HepG2 (cell line): Measurements from ENCODE around the gene KDELR3. TPM values are rescaled to one million over a fixed set of nuclear protein-coding genes. Genes with fewer than 3 reads are reported as not detected.

ENCODE experiments used
- ATF7 ChIP-seq, 2 experiments: fragments of 450-650 bp in 1 of 2; sonication (generic) in 1 of 2; formaldehyde crosslinking in 1 of 2; IDR thresholded peaks; 2 replicates each; pipeline versions ENCODE4 v1.4.0 to v1.6.1; 2016 to 2020; ENCODE audit warnings: antibody characterized with exemption in 1 of 2, mild to moderate bottlenecking in 1 of 2, missing genetic modification reagents in 1 of 2
- MTF1 ChIP-seq: sonication (generic); formaldehyde crosslinking; IDR thresholded peaks from 2 replicates; pipeline ENCODE4 v1.5.0; 2020; ENCODE audit warnings: missing genetic modification reagents
- SSRP1 ChIP-seq: IDR thresholded peaks from 2 replicates; pipeline ENCODE4 v1.6.1; 2016; ENCODE audit warnings: control low read depth
- TOE1 ChIP-seq: sonication (generic); formaldehyde crosslinking; IDR thresholded peaks from 2 replicates; pipeline ENCODE4 v1.4.0; 2020; ENCODE audit warnings: mild to moderate bottlenecking, missing genetic modification reagents
- ZFY ChIP-seq: sonication (generic); formaldehyde crosslinking; IDR thresholded peaks from 2 replicates; pipeline ENCODE4 v1.4.0; 2020; ENCODE audit warnings: missing genetic modification reagents
- ZNF180 ChIP-seq: sonication (generic); formaldehyde crosslinking; IDR thresholded peaks from 2 replicates; pipeline ENCODE4 v1.4.0; 2020; ENCODE audit warnings: low read depth, missing genetic modification reagents, borderline replicate concordance
- ZNF20 ChIP-seq: sonication (generic); formaldehyde crosslinking; IDR thresholded peaks from 2 replicates; pipeline ENCODE4 v1.4.0; 2020; ENCODE audit warnings: mild to moderate bottlenecking, moderate library complexity, missing genetic modification reagents
- ZNF207 ChIP-seq: fragments of 450-650 bp; IDR thresholded peaks from 2 replicates; pipeline ENCODE4 v1.6.1; 2016; ENCODE audit warnings: antibody characterized with exemption, borderline replicate concordance
- ZNF30 ChIP-seq: sonication (generic); formaldehyde crosslinking; IDR thresholded peaks from 2 replicates; pipeline ENCODE4 v1.5.0; 2020; ENCODE audit warnings: mild to moderate bottlenecking, missing genetic modification reagents
- ZNF383 ChIP-seq: sonication (generic); formaldehyde crosslinking; IDR thresholded peaks from 2 replicates; pipeline ENCODE4 v1.4.0; 2020; ENCODE audit warnings: missing genetic modification reagents, mild to moderate bottlenecking, borderline replicate concordance
- ZNF761 ChIP-seq: sonication (generic); formaldehyde crosslinking; conservative IDR thresholded peaks from 2 replicates; pipeline ENCODE4 v1.4.0; 2020; ENCODE audit warnings: mild to moderate bottlenecking, missing genetic modification reagents
- polyA plus RNA-seq, 8 experiments: library from polyadenylated mRNA; depleted of rRNA in 3 of 8; stranded (reverse) in 7 of 8; unstranded in 1 of 8; fragments of >200 nt; fragmentation: Illumina TruSeq in 4 of 8; extraction: Trizol in 4 of 8; gene quantifications; 2 replicates each; pipeline versions ENCODE4 v1.2.1 to v1.2.3, GENCODE V29; 2011 to 2016; ENCODE audit warnings: low read depth in 4 of 8, missing spikeins in 1 of 8, mixed read lengths in 1 of 8; ENCODE audit not compliant: insufficient read depth in 1 of 8
- total RNA-seq, 5 experiments: library from RNA; depleted of rRNA; stranded (reverse); fragments of >200 nt; fragmentation: Illumina TruSeq; extraction: Trizol; gene quantifications; 2 replicates each; pipeline ENCODE4 v1.2.3, GENCODE V29; 2016; ENCODE audit warnings: low read depth in 1 of 5
- TF ChIP-seq, protein P1 (sequence below): sonication (generic); formaldehyde crosslinking; IDR thresholded peaks from 2 replicates; pipeline ENCODE4 v1.9.0; 2021; ENCODE audit warnings: missing genetic modification reagents, borderline replicate concordance
- TF ChIP-seq, protein P2 (sequence below): sonication (generic); formaldehyde crosslinking; IDR thresholded peaks from 2 replicates; pipeline ENCODE4 v1.4.0; 2020; ENCODE audit warnings: low read depth, missing genetic modification reagents
- TF ChIP-seq, protein P3 (sequence below): sonication (generic); formaldehyde crosslinking; IDR thresholded peaks from 2 replicates; pipeline ENCODE4 v1.4.0; 2020; ENCODE audit warnings: mild to moderate bottlenecking, missing genetic modification reagents
- TF ChIP-seq, protein P4 (sequence below): sonication (generic); formaldehyde crosslinking; IDR thresholded peaks from 2 replicates; pipeline ENCODE4 v1.5.1; 2020; ENCODE audit warnings: missing genetic modification reagents, mild to moderate bottlenecking, borderline replicate concordance
- TF ChIP-seq, protein P5 (sequence below): sonication (generic); formaldehyde crosslinking; IDR thresholded peaks from 2 replicates; pipeline ENCODE4 v1.5.1; 2020; ENCODE audit warnings: missing genetic modification reagents, mild to moderate bottlenecking, borderline replicate concordance
- TF ChIP-seq, protein P6 (sequence below): IDR thresholded peaks from 2 replicates; pipeline ENCODE4 v1.6.1; 2016; ENCODE audit warnings: control low read depth

The KDELR3 gene
- total and polyA plus RNA-seq, 2 of the 13 experiments (the other 11 are each of a cell fraction or from before 2014, with no cell fraction given) = 24.2 to 65.7 TPM

DNA sequence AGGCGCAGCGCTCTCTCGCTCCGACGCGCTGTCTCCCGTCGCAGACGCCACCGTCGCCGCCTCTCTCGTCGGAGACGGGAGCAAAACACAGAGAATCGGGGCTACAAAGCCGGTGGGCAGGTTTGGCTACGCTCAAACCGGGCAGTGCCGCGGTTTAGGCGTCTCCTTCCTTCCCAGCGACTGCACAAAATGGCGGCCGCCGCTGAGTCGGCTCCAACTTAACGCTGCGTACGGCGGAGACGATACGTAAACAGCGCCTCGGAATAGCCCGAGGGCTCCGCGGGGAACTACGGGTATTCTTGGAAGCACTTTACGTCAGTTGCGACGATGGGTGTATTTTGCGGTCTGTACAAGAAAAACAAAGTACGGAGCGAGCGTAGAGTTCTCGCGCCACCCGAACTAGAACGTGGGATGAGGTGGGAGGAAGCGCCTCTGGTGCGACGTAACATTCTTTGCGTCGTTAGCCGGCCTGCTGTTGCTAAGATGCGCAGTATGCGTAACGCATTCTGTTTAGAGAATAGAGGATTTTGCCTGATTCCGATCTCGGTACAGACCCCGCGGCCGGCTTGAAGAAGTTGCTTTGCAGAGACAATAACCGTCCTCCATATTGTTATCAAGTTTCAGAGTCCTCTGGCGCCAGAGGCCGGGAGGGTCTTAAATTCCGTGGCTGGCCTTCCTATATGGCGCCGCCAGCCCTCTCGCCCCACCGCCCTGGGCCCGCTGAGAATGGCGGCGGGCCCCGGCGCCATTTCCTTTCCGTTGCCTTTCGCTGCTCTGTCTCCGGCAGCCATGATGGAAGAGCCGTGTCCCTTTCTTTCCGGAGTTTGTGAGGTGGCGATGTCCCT, 38.4 kb downstream of the KDELR3 start, which contains the start of gene DDX17 (continued):
- TF ChIP-seq, protein P1, sequence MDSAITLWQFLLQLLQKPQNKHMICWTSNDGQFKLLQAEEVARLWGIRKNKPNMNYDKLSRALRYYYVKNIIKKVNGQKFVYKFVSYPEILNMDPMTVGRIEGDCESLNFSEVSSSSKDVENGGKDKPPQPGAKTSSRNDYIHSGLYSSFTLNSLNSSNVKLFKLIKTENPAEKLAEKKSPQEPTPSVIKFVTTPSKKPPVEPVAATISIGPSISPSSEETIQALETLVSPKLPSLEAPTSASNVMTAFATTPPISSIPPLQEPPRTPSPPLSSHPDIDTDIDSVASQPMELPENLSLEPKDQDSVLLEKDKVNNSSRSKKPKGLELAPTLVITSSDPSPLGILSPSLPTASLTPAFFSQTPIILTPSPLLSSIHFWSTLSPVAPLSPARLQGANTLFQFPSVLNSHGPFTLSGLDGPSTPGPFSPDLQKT (CRISPR knock-in tag) = no peak
- TF ChIP-seq, protein P2, sequence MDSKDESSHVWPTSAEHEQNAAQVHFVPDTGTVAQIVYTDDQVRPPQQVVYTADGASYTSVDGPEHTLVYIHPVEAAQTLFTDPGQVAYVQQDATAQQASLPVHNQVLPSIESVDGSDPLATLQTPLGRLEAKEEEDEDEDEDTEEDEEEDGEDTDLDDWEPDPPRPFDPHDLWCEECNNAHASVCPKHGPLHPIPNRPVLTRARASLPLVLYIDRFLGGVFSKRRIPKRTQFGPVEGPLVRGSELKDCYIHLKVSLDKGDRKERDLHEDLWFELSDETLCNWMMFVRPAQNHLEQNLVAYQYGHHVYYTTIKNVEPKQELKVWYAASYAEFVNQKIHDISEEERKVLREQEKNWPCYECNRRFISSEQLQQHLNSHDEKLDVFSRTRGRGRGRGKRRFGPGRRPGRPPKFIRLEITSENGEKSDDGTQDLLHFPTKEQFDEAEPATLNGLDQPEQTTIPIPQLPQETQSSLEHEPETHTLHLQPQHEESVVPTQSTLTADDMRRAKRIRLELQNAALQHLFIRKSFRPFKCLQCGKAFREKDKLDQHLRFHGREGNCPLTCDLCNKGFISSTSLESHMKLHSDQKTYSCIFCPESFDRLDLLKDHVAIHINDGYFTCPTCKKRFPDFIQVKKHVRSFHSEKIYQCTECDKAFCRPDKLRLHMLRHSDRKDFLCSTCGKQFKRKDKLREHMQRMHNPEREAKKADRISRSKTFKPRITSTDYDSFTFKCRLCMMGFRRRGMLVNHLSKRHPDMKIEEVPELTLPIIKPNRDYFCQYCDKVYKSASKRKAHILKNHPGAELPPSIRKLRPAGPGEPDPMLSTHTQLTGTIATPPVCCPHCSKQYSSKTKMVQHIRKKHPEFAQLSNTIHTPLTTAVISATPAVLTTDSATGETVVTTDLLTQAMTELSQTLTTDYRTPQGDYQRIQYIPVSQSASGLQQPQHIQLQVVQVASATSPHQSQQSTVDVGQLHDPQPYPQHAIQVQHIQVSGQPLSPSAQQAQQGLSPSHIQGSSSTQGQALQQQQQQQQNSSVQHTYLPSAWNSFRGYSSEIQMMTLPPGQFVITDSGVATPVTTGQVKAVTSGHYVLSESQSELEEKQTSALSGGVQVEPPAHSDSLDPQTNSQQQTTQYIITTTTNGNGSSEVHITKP (CRISPR knock-in tag) = no peak
- 0 out of 2 replicates have a peak, but pooled peaks have one; percentile 59 for TF ChIP-seq TOE1 (CRISPR knock-in tag)
- TF ChIP-seq, protein P3, sequence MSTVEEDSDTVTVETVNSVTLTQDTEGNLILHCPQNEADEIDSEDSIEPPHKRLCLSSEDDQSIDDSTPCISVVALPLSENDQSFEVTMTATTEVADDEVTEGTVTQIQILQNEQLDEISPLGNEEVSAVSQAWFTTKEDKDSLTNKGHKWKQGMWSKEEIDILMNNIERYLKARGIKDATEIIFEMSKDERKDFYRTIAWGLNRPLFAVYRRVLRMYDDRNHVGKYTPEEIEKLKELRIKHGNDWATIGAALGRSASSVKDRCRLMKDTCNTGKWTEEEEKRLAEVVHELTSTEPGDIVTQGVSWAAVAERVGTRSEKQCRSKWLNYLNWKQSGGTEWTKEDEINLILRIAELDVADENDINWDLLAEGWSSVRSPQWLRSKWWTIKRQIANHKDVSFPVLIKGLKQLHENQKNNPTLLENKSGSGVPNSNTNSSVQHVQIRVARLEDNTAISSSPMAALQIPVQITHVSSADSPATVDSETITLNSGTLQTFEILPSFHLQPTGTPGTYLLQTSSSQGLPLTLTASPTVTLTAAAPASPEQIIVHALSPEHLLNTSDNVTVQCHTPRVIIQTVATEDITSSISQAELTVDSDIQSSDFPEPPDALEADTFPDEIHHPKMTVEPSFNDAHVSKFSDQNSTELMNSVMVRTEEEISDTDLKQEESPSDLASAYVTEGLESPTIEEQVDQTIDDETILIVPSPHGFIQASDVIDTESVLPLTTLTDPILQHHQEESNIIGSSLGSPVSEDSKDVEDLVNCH (CRISPR knock-in tag) = no peak
- TF ChIP-seq, protein P4, sequence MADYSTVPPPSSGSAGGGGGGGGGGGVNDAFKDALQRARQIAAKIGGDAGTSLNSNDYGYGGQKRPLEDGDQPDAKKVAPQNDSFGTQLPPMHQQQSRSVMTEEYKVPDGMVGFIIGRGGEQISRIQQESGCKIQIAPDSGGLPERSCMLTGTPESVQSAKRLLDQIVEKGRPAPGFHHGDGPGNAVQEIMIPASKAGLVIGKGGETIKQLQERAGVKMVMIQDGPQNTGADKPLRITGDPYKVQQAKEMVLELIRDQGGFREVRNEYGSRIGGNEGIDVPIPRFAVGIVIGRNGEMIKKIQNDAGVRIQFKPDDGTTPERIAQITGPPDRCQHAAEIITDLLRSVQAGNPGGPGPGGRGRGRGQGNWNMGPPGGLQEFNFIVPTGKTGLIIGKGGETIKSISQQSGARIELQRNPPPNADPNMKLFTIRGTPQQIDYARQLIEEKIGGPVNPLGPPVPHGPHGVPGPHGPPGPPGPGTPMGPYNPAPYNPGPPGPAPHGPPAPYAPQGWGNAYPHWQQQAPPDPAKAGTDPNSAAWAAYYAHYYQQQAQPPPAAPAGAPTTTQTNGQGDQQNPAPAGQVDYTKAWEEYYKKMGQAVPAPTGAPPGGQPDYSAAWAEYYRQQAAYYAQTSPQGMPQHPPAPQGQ (CRISPR knock-in tag) = no peak
- no peak for TF ChIP-seq ZNF383 (CRISPR knock-in tag)
- no peak for TF ChIP-seq MTF1 (CRISPR knock-in tag)
- TF ChIP-seq ZNF30 (CRISPR knock-in tag) = no peak
- TF ChIP-seq, protein P5, sequence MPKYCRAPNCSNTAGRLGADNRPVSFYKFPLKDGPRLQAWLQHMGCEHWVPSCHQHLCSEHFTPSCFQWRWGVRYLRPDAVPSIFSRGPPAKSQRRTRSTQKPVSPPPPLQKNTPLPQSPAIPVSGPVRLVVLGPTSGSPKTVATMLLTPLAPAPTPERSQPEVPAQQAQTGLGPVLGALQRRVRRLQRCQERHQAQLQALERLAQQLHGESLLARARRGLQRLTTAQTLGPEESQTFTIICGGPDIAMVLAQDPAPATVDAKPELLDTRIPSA (CRISPR knock-in tag) = no peak
- TF ChIP-seq ZNF20 (CRISPR knock-in tag) = no peak
- TF ChIP-seq ZNF207 = no peak
- peak; percentile 25 for TF ChIP-seq ZFY (CRISPR knock-in tag)
- TF ChIP-seq ZNF180 (CRISPR knock-in tag) = no peak
- no peak for TF ChIP-seq ATF7 (IDR thresholded peaks at IDR 0.05)
- no peak for TF ChIP-seq ATF7 (CRISPR knock-in tag; IDR thresholded peaks at IDR 0.05)
- TF ChIP-seq, protein P6, sequence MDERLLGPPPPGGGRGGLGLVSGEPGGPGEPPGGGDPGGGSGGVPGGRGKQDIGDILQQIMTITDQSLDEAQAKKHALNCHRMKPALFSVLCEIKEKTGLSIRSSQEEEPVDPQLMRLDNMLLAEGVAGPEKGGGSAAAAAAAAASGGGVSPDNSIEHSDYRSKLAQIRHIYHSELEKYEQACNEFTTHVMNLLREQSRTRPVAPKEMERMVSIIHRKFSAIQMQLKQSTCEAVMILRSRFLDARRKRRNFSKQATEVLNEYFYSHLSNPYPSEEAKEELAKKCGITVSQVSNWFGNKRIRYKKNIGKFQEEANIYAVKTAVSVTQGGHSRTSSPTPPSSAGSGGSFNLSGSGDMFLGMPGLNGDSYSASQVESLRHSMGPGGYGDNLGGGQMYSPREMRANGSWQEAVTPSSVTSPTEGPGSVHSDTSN (CRISPR knock-in tag) = no peak
- TF ChIP-seq ZNF761 (CRISPR knock-in tag) = peak; percentile 49; the same call in 1 of the 2 replicates
- TF ChIP-seq SSRP1 (CRISPR knock-in tag) = no peak
